Measurements from ENCODE around the gene IPO11. TPM values are rescaled to one million over a fixed set of nuclear protein-coding genes. Genes with fewer than 3 reads are reported as not detected.

The IPO11 gene
- total RNA-seq, 2 experiments from 2014 or later = 59.7 to 61.2 TPM

- intact Hi-C loops (cut with micrococcal nuclease) = no loop called here
- H3K27ac Mint-ChIP-seq = no peak overlapping the region
- CTCF ChIA-PET = no interaction called here
These were observed 214.6 kb downstream of the IPO11 start for GRCh38 chr5:62627121-62627520.

GRCh38 chr5:62627901-62628300, 215.3 kb downstream of the IPO11 start:
- Mint-ChIP-seq H3K27me3 (no peaks in the 10 kb centered on the region), H3K27ac (no peak overlapping the region), H3K4me1 (ENCODE audit: low read depth) (no peaks in the 10 kb centered on the region), H3K9me3 (no peaks in the 10 kb centered on the region), H3K4me3 (no peak overlapping the region), H3K36me3 (ENCODE audit: low read depth) (peaks cover 2% of the 10 kb centered on the region)
- no peak for TF ChIP-seq CTCF (IDR thresholded peaks at IDR 0.05)
- ChIA-PET POLR2A (interaction anchor here (0.7 kb wide), 1 partner anchor 139 kb away, joined by 3 read pairs; no protein-coding TSS in a partner anchor), CTCF (no interaction called here)
- intact Hi-C loops (cut with micrococcal nuclease) = no loop called here
- DNase-seq (no peak), ATAC-seq (no peak)

More at GRCh38 chr5:62627121-62627520, 214.6 kb downstream of the IPO11 start:
- Mint-ChIP-seq H3K4me3 (no peak overlapping the region), H3K9me3 (no peaks in the 10 kb centered on the region), H3K36me3 (ENCODE audit: low read depth) (peaks cover 2% of the 10 kb centered on the region), H3K4me1 (ENCODE audit: low read depth) (no peaks in the 10 kb centered on the region), H3K27me3 (no peaks in the 10 kb centered on the region)
- POLR2A ChIA-PET = interaction anchor here (0.7 kb wide), 2 partner anchors 30 to 139 kb away, joined by 3 read pairs; no protein-coding TSS in a partner anchor
- ATAC-seq (no peak), DNase-seq (no peak)
- TF ChIP-seq CTCF (IDR thresholded peaks at IDR 0.05) = no peak

GRCh38 chr5:62631909-62632580, 219.5 kb downstream of the IPO11 start:
- POLR2A ChIA-PET = no interaction called here
- intact Hi-C loops (cut with micrococcal nuclease) = no loop called here
- H3K36me3 Mint-ChIP-seq (ENCODE audit: low read depth) = peaks cover 5% of the 10 kb centered on the region

GRCh38 chr5:62633243-62633642, 220.7 kb downstream of the IPO11 start:
- CTCF ChIA-PET = no interaction called here
- no peak for DNase-seq
- no peaks in the 10 kb centered on the region for H3K9me3 Mint-ChIP-seq
- no peak for ATAC-seq
- intact Hi-C loops (cut with micrococcal nuclease) = no loop called here
- H3K27ac Mint-ChIP-seq = no peak overlapping the region
- peaks cover 3% of the 10 kb centered on the region for H3K36me3 Mint-ChIP-seq (ENCODE audit: low read depth)
- POLR2A ChIA-PET = interaction anchor here (0.6 kb wide), 1 partner anchor 1541 kb away, joined by 3 read pairs; no protein-coding TSS in a partner anchor
- no peak overlapping the region for H3K4me3 Mint-ChIP-seq
- TF ChIP-seq CTCF (IDR thresholded peaks at IDR 0.05) = no peak
- no peaks in the 10 kb centered on the region for H3K4me1 Mint-ChIP-seq (ENCODE audit: low read depth)
- no peaks in the 10 kb centered on the region for H3K27me3 Mint-ChIP-seq

More at GRCh38 chr5:62631909-62632580, 219.5 kb downstream of the IPO11 start:
- no peaks in the 10 kb centered on the region for H3K9me3 Mint-ChIP-seq
- ATAC-seq = no peak
- H3K4me3 Mint-ChIP-seq = no peak overlapping the region
- no peak overlapping the region for H3K27ac Mint-ChIP-seq
- H3K27me3 Mint-ChIP-seq = no peaks in the 10 kb centered on the region
- no peak for TF ChIP-seq CTCF (IDR thresholded peaks at IDR 0.05)
- no peaks in the 10 kb centered on the region for H3K4me1 Mint-ChIP-seq (ENCODE audit: low read depth)
- DNase-seq = no peak
- CTCF ChIA-PET = no interaction called here

- H3K4me3 Mint-ChIP-seq = no peak overlapping the region
- H3K36me3 Mint-ChIP-seq (ENCODE audit: low read depth) = peaks cover 6% of the 10 kb centered on the region
- intact Hi-C loops (cut with micrococcal nuclease) = no loop called here
- no peak overlapping the region for H3K27ac Mint-ChIP-seq
- H3K27me3 Mint-ChIP-seq = no peaks in the 10 kb centered on the region
- DNase-seq (no peak), ATAC-seq (no peak)
- CTCF ChIA-PET = no interaction called here
- no peaks in the 10 kb centered on the region for H3K4me1 Mint-ChIP-seq (ENCODE audit: low read depth)
- H3K9me3 Mint-ChIP-seq = no peaks in the 10 kb centered on the region
- TF ChIP-seq CTCF (IDR thresholded peaks at IDR 0.05) = no peak
- POLR2A ChIA-PET = no interaction called here
These were observed 227.9 kb downstream of the IPO11 start for GRCh38 chr5:62640446-62640845.
